GM21825 (cell line): ENCODE data around the gene NOL4L.
"Not testable (repeated sequence)": the region's sequence is repeated elsewhere in the genome, so short reads cannot be mapped to it uniquely, and the experiment has no call there.

ENCODE experiments used
- ATAC-seq: cut with Tn5 transposase; IDR thresholded peaks from one replicate; pipeline ENCODE4 v1.9.1; 2021; ENCODE audit warnings: mild to moderate bottlenecking, moderate library complexity; ENCODE audit not compliant: unreplicated experiment

NOL4L gene

DNA sequence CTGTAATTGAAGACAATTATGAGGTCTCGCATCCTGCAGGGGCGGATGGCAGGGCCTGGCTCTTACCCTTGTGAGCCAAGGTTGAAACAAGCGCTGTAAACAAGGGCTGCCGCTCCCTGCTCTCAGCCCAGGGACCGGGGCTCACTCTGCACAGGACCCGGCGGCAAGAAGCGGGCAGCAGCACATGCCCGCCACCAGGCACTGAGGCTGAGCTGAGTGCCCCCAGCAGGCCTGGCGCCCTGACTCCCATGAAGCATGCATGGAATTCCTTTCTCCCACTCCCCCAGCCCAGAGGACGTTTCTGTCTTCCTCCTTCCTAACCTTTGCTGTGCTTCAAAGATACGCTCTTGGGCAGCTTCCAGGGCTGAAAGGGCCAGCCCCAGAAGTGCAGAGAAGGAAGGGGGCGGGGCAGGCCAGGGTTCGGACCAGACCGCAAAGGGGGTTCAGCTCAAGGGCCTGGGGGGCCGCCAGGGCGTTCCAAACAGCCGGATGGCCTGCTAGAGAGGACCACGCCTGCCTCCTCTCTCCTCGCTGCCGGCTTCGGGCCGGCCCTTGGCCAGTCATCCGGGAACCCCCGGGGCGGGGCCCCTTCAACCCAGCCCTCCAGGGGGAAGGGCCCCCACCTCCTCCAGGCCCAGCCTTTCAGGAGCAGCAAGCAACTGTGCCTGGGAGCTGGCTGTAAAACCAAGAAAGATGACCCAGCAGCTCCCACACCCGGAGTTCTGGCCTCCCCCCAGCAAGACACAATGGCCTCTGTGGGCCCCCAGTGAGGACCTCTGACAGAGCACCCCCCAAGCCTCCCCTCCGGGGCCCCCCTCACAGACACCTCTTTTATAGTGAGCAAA, 109.9 kb downstream of the NOL4L start:
- ATAC-seq = peak; percentile 46

DNA sequence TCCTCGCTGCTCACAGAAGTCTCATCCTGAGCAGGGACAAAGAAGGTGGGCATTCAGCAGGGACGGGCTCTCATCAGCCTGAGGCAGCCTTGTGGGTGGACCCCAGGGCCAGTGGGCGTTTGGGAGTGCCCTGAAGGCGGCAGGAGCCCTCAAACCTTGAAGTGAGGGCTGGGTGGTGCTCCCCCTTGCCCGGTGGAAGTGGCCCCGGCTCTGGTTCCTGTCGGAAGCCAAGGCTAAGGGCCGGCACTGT, 110.5 kb downstream of the NOL4L start:
- ATAC-seq = no peak

DNA sequence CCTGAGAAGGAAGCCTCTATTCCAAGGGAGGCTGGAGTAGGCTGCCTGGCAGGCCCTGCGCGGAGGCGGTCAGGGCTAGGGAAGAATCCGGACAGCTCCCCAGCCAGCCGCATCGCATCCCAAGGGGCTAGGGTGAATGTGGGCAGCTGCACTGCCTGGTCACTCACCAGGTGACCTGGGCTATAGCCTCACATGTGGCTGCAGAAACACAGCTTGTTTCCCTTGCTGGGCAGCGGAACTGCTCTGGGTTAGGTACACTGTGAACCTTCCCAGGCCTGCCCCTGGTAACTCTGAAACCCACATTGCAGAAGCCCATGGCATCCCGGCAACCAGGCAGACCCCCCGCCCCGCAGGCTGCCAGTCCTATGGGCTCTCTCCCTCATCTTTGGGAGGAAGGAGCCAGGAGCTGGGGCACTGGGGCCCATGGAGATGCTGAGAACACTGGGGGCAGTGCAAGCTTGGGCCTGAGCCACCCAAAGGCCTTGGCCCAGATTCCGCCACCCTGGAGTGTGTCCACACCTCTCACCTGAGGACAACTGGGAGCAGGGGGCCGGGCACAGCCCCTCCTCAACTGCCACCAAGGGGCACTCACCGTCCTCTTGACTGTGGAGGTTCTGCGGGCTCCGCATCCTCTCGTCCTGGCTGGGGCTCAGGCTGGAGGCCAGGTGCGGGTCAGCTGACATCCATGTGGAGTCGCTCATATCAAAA, 111.0 kb downstream of the NOL4L start:
- no peak for ATAC-seq

DNA sequence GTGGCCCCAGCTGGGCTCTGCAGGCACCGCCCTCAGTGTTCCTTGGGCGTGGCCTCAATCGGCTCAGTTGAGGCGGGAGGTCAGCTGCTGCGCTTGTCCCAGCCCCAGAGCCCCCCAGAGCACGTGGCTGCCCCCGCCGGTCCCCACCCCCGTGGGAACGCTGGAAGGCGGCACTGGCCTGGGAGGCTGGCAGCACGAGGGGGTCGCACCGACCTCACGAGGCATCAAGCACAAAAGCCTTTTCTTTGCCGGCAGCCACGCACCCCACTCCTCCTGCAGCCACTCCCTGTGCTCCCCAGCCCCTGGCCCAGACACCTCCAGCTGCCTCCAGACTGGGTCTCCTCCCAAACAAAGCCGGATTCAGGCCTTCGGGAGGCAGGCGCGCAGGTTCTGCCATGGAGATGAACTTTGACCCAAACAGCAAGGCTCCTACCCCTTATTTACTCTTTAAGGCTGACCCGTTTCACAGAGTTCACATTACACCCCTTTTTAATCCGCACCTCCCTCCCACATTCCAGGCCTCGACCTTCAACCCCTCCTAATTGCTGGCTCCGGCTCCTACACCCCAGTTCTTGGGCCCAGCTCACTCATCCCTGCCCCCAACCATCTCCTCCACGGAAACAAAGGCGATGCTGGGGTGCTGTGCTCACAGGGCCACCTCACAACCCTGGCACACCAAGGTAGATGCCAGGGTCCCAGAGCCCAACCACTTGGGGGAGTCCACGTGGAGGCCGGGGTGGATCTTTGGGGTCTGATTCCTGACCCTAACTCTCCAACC, 111.7 kb downstream of the NOL4L start:
- ATAC-seq = no peak

DNA sequence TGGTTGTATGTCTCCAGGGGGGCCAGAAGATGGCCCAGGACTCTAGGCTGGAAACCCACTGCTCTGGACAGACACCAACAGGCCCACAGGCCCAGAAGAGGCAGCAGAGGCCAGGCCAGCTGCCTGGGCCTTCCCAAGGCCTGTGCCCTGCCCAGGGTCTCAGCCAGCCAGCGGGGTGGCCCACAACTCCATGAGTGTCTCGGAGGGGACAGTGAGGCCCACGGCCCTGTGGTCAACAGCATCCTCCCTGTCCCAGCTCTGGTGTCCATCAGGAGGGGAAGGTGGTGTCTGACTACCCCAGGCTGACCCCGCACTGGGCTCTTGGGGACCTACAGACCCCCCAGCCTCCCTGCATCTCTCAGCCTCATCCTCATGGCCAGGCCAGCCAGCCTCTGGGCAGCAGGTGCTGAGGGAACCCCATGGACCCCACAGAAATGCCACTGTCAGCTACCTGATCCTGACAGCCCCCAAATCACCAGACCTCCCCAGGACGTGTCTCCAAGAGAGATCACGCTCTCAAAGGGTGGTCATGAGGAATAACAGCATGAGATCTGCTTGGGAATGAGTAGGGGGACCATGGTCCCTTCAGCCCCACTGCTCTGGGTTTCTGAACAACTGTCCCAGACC, 112.4 kb downstream of the NOL4L start:
- no peak for ATAC-seq

DNA sequence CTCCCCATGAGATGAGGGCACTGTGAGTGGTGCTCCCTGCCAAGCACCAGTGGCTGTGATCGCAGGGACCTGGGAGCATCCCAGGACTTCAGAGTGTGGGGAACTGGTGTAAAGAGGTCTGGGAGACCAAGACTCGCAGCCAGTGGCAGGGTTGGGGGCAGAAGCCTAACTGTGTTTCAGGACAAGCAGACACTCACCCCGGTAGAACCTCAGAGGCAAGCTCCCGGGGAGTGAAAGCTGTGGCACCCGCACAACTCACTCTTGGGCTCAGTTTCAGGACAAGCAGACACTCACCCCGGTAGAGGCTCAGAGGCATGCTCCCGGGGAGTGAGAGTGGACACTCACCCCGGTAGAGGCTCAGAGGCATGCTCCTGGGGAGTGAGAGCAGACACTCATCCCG, 114.2 kb downstream of the NOL4L start:
- ATAC-seq = no peak

DNA sequence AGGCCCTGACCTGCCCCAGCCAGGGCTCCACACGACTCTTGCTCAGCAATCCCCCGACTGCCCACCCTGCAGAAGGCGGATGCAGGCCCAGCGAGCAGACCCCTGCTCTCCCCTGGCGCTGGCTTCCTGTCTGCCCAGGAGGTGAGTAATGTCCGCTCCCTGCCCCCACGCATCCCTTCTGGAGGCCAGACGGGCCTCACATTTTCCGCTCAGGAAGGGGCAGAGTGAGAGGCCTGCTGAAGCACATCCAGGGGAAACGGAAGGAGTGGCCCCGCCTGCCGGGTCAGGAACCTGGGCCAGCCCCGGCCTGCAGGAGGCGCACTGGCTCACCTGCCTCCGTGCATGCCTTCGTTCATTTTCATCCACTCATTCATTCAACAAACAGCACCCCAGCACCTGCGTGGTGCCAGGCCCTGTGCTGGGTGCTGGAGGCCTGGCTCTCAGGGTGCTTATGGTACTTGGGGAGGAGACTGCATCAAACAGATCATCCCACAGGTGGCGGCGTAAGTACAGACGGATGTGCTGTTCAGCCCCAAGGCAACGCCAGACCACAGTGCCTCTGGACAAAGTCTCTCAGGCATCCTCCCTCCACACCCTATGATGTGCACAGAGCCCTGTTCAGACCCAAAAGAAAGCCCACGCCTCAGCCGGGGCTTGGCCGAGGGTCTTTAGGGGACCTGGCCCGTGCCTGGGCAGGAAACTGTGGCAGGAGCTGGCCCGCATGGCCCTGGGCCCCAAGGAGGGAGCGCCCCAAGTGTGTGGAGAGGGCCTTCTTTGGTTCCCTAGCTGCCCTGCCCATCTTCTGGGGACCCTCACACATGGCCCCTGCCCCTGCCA, 114.9 kb downstream of the NOL4L start:
- no peak for ATAC-seq

DNA sequence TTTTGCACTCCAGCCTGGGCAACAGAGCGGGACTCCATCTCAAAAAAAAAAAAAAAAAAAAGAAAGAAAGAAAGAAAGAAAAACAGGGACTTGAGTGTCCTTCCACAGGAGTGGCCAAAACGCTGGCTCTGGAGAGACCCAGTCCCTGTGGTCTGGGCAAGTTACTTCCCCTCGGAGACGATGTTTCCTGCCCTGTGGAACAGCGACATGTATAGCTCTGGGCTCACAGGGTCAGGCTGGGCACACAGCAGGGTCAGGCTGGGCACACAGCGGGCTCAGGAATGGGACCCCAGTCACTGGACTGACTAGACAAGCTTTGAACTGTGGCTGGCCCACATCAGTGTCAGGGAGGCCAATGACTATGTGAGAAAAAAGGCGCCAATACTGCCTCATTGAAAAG, 116.3 kb downstream of the NOL4L start:
- ATAC-seq = no peak

DNA sequence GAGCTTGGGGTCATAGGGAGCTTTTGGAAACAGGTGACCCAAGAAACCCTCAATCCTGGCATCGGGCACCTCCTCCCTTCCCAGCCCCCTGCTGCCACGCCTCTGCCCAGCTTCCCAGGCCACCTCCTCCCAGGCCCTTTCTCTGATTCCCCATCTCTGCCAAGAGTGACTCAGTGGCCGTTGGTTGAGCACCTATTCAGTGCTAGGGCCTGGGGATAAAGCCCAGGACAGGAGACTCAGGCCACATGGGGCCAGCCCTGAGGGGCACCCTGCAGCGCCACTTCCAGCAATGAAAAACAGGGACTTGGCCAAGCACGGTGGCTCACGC, 116.9 kb downstream of the NOL4L start:
- ATAC-seq = no peak

DNA sequence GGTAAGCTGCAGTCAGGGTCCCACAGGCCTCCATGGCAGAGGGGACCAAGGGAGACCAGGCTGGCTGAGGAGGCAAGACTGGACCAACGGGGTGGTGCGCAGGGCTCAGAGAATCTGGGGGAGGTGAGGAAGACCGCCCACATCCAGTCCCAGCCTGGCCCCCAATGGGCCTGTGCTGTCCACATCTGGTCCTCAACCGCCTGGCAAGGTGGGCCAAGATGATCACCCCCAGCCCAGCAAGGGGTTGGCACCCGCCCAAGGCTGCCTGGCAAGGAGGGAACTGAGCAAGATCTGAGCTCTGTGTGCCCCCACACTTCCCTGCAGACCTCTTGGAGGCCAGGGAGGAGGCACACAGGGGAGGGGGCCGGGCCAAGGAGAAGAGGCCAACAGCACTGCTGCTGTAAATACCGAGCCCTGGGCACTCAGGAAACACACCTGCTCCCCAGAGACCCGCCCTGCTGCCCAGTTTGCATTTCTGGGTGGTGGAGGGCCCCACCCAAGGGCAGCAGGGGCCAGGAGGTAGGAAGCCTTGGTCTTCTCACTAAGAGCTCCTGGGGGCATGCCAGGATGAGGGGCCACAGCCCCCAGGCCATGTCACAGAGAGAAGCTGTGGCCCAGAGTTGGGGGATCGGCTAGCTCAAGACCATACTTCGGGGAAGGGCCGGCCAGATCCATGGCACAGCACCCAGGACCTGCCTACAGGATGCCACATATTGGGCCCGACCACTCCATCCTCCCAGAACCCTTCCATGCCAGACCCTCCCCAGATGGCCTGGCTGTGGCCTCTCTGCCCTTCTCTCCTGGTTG, 117.4 kb downstream of the NOL4L start:
- ATAC-seq = no peak

DNA sequence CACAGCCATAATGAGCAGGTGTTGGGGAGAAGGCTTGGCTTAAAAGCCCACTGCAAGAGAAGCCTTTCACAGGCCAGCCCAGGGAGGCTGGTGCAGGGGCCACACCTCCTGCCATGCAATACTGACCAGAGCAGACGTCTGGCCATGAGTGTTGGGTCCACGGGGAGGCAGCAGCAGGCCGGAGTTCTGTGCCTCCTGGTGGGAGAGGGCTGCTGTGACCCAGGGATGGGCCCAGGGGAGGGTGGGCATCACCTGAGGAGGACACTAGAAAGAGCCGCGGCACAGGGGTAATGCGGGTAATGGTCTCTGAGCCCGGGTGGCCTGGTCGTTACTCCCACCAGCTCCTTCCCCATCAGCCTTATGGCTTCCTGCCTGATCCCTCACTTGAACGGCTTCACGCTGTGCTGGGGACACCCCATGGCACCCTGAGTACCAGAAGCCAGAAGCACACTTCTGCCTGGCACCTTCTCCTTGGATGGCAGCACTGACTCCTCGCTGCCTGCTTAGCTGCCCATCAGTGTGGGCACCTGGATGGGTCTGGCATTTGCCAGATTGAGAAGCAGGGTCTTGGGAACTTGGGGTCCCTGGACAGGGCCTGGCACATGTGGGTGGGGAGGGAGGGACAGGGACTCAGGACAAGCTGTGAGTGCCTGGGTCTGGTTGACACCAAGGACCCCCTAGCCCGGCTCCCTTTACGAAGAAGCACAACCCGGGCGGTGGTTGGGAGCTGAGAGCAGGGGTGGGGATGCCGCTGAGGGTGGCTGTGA, 118.2 kb downstream of the NOL4L start:
- ATAC-seq = no peak

DNA sequence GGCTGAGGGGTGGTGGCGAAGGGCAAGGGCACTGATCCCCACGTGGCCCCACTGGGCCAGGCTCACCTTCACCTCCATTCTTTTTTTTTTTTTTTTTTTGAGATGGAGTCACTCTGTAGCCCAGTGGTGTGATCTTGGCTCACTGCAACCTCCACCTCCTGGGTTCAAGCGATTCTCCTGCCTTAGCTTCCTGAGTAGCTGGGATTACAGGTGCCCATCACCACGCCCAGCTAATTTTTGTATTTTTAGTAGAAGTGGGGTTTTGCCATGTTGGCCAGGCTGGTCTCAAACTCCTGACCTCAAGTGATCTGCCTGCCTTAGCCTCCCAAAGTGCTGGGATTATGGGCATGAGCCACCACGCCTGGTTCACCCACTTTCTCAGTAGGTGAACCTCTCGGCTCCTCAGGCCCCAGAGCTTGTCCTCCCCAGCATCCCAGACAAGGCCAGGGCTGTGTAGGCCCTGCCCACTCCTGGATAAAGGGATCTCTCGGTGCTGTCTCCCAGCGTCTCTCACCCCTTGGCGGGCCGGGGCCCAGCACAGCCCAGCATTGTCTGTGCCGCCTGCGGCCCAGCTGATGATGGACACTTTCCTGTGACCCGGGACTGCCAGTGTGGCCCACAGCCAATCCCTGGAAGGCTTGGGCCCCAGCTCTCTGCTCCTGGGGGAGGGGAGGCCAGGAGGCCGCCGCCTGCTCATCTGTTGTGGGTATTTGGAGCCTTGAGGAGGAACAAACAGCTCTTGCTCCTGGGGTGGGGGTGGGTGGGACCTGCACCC, 119.0 kb downstream of the NOL4L start:
- ATAC-seq = not testable (repeated sequence)

DNA sequence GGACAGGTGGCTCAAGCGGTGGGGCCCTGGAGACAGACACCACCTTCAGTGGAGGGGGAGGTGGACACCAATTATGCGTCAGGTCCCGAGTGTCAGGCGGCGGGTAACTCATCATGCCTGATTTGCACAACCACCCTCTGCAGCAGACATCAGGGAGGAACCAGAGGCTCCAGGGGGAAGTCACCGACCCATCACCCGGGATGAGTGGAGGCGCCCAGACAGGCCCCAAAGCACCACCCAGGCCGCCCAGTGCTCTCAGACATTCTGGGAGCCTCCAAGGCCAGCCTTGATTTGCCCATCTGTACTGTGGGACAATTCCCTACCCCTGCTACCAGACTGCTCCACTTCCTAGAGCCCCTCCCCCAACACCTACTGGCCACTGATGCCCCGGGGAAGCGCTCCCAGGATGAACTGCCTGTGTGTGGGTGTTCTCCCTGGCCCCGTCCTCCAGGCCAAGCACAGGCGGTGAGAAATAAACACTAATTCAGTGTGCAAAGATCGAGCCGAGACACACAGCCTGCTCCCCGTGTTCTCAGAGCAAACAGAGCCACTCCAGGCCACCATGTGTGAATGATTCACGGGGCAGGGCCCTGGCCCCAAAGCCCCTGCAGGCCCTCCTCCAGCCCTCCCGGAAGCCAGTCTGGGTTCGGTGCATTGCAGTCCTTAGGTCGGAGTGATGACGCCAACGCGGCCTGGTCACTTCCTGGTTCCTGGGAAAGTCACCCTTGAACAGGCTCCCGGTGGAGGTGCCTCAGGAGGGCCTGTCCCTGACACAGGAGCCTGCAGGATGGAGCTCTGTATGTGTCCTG, 119.8 kb downstream of the NOL4L start:
- no peak for ATAC-seq

DNA sequence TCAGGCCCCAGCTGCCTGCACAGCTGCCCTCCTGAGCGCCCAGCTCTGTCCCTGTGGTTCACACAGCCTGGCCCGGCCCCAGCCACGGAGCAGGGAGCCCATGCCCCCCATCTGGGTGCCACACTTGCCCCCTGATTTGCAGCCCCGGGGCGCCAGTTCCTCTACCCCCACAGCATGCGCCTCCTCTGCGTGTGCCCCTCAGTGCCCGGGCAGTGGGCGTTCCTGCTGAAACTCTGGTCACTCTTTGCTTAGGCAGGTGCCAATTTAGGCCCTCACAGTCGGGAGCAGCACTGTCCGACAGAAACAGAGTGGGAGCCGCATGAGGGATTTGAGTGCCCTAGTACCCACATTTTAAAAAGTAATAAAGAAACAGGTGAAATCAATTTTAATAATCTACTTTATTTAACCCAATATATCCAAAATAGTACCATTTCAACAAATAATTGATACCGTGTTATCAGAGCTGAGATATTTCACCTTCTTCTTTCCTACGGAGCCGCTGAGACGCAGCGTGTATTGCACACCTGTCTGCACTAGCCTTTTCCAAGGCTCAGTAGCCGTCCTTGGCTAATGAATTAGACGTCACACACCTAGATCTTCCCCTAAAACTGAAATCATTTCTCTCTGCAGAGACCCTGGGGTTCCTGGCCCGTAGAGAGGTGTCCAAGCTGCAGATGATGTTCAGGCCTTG, 120.6 kb downstream of the NOL4L start:
- ATAC-seq = no peak

DNA sequence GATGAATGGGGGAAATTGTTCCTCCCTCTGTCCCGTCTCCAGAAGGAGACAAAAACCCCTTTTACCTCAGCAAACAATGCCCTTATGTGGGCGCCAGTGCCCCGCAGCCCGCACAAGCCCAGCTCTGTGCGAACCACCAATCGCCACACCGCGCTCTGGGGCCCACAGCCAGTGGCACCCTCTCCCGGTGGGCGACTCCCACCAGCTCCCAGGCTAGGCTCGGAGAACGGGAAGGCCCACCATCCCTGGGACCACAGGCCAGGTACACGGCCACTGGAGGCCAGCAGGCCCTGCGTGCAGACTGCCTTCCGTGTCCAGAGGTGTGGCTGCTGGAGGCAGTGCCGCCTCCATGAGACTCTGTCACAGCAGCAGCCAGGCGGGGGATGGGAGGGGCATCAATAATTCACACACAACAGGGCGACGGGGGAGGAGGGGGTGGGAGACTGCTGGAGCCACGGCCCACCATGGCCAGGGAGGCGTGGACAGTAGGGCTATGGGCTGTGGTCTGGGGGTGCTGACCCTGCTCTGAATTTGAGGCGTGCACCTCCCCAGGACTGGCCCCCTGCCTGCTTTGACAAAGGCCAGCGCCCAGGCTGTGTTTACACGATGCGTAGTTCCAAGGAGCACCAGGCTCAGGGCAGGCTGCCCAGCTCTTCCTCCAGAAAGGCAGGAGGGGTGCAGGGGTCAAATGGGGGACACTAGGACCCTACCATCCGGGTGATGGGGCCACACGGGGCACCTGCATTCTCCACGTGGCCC, 121.3 kb downstream of the NOL4L start:
- no peak for ATAC-seq

DNA sequence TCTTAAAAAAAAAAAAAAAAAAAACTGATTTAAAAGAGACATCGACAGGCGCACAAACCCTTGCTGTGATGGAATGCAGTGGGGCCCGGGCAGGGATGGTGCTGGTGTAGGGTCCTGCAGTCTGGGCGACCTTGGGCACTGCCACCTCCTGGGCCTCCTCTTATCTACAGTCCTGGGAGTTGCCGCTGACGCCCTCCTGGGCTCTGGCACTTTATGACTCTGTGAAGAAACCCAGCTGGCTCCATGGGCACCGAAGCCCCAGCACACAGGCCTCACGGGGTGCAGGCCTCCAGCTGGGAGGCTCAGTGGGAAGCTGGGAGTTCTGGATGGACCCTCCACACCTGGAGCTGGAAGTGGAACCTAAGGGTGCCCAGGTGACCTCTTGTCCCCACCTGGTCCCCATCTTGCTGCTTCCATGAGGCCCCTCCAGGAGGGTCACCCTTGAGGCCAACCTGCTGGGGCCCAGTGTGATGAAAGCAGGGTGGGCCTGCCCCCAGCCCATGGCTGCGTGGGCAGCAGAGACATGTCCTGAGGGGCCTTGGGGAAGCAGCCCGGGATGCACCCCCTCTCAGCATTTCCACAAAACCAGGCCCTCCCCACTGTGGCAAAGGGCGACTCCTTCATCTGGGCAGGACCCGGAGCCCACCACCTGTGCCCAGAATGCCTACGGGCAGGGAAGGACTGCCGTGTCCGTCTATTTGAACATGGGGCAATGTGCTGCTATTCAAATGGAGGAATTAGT, 122.1 kb downstream of the NOL4L start:
- ATAC-seq = no peak
